ENCODE results near the gene TMEM154.

The TMEM154 gene

DNA sequence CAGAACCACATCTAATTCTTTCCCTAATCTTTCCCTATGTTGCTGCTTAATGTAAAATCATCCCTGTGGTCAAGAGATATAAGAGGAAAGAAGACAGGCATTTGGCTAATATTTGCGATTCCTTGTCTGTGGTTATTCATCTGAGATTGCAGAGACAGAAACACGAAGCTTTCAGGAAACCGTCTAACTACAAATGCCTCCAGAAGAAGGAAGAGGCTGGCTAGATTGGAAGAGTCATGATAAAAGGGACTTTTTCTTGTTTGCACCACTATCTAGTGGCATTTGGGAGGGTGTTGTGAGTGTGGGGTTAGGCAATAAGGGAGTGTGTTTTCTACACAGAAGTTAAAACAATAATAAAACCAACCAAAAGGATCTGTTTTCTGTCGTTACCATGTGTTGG lies 43.9 kb downstream of the TMEM154 start:
- TF ChIP-seq BACH2 (CRISPR knock-in tag; IDR thresholded peaks at IDR 0.05; ENCODE audit: borderline replicate concordance) (no peak), ZNF565 (CRISPR knock-in tag; conservative IDR thresholded peaks at IDR 0.05; ENCODE audit: low read depth) (no peak), ZNF8 (CRISPR knock-in tag; IDR thresholded peaks at IDR 0.05) (no peak), ARNTL (CRISPR knock-in tag; IDR thresholded peaks at IDR 0.05; ENCODE audit: borderline replicate concordance, low read depth) (no peak), RARB (CRISPR knock-in tag; IDR thresholded peaks at IDR 0.05) (no peak), CSDC2 (CRISPR knock-in tag; IDR thresholded peaks at IDR 0.05) (no peak), ISL1 (CRISPR knock-in tag; IDR thresholded peaks at IDR 0.05) (no peak), TOX (CRISPR knock-in tag; IDR thresholded peaks at IDR 0.05; ENCODE audit: borderline replicate concordance) (no peak)
- TF ChIP-seq, protein P1, sequence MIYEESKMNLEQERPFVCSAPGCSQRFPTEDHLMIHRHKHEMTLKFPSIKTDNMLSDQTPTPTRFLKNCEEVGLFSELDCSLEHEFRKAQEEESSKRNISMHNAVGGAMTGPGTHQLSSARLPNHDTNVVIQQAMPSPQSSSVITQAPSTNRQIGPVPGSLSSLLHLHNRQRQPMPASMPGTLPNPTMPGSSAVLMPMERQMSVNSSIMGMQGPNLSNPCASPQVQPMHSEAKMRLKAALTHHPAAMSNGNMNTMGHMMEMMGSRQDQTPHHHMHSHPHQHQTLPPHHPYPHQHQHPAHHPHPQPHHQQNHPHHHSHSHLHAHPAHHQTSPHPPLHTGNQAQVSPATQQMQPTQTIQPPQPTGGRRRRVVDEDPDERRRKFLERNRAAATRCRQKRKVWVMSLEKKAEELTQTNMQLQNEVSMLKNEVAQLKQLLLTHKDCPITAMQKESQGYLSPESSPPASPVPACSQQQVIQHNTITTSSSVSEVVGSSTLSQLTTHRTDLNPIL (CRISPR knock-in tag; IDR thresholded peaks at IDR 0.05; ENCODE audit: low read depth), result no peak
- TF ChIP-seq, protein P2, sequence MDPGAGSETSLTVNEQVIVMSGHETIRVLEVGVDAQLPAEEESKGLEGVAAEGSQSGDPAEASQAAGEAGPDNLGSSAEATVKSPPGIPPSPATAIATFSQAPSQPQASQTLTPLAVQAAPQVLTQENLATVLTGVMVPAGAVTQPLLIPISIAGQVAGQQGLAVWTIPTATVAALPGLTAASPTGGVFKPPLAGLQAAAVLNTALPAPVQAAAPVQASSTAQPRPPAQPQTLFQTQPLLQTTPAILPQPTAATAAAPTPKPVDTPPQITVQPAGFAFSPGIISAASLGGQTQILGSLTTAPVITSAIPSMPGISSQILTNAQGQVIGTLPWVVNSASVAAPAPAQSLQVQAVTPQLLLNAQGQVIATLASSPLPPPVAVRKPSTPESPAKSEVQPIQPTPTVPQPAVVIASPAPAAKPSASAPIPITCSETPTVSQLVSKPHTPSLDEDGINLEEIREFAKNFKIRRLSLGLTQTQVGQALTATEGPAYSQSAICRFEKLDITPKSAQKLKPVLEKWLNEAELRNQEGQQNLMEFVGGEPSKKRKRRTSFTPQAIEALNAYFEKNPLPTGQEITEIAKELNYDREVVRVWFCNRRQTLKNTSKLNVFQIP (CRISPR knock-in tag; IDR thresholded peaks at IDR 0.05; ENCODE audit: borderline replicate concordance, low read depth), result no peak
- no peak for ATAC-seq

DNA sequence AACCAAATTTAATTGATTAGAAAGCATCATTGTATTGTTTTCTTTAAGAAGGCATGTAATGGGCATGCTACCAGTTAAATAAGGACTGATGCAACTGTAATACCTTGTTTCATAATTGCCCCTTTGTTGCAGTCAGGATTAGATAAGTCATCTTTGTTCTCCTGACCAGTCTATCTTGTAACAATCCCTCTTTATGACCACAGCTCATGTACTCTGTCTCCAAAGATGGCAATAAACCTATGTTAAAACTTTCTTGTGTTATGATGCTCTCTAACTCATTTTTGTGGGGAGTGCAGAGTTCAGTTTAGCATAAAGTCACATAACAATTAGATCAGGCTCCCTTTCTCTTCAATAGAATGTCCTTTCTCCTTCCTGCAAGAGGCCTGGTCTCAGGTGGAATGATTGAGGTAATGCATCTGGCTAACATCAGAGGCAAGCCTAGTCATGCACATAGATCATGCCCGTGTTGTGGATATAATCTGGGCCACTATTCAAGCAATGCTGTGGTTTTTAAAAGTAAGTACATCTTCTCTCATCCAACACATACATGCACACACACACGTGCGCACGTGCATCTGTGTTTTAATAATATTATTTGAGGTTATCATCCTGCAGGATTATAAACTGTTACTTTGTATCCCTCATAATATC lies 45.6 kb downstream of the TMEM154 start:
- TF ChIP-seq, protein P3, sequence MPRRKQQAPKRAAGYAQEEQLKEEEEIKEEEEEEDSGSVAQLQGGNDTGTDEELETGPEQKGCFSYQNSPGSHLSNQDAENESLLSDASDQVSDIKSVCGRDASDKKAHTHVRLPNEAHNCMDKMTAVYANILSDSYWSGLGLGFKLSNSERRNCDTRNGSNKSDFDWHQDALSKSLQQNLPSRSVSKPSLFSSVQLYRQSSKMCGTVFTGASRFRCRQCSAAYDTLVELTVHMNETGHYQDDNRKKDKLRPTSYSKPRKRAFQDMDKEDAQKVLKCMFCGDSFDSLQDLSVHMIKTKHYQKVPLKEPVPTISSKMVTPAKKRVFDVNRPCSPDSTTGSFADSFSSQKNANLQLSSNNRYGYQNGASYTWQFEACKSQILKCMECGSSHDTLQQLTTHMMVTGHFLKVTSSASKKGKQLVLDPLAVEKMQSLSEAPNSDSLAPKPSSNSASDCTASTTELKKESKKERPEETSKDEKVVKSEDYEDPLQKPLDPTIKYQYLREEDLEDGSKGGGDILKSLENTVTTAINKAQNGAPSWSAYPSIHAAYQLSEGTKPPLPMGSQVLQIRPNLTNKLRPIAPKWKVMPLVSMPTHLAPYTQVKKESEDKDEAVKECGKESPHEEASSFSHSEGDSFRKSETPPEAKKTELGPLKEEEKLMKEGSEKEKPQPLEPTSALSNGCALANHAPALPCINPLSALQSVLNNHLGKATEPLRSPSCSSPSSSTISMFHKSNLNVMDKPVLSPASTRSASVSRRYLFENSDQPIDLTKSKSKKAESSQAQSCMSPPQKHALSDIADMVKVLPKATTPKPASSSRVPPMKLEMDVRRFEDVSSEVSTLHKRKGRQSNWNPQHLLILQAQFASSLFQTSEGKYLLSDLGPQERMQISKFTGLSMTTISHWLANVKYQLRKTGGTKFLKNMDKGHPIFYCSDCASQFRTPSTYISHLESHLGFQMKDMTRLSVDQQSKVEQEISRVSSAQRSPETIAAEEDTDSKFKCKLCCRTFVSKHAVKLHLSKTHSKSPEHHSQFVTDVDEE (CRISPR knock-in tag; IDR thresholded peaks at IDR 0.05), result no peak
- TF ChIP-seq, protein P1 (CRISPR knock-in tag; IDR thresholded peaks at IDR 0.05; ENCODE audit: low read depth), result no peak
- TF ChIP-seq ZNF70 (CRISPR knock-in tag; IDR thresholded peaks at IDR 0.05) (no peak), OSR1 (CRISPR knock-in tag; IDR thresholded peaks at IDR 0.05) (no peak), TCF4 (CRISPR knock-in tag; IDR thresholded peaks at IDR 0.05; ENCODE audit: borderline replicate concordance) (no peak), TOX (CRISPR knock-in tag; IDR thresholded peaks at IDR 0.05; ENCODE audit: borderline replicate concordance) (no peak), GLIS3 (CRISPR knock-in tag; IDR thresholded peaks at IDR 0.05) (no peak), CSDC2 (CRISPR knock-in tag; IDR thresholded peaks at IDR 0.05) (no peak), ISL1 (CRISPR knock-in tag; IDR thresholded peaks at IDR 0.05) (no peak), RARB (CRISPR knock-in tag; IDR thresholded peaks at IDR 0.05) (no peak), ZFP3 (CRISPR knock-in tag; IDR thresholded peaks at IDR 0.05) (no peak)
- TF ChIP-seq, protein P4, sequence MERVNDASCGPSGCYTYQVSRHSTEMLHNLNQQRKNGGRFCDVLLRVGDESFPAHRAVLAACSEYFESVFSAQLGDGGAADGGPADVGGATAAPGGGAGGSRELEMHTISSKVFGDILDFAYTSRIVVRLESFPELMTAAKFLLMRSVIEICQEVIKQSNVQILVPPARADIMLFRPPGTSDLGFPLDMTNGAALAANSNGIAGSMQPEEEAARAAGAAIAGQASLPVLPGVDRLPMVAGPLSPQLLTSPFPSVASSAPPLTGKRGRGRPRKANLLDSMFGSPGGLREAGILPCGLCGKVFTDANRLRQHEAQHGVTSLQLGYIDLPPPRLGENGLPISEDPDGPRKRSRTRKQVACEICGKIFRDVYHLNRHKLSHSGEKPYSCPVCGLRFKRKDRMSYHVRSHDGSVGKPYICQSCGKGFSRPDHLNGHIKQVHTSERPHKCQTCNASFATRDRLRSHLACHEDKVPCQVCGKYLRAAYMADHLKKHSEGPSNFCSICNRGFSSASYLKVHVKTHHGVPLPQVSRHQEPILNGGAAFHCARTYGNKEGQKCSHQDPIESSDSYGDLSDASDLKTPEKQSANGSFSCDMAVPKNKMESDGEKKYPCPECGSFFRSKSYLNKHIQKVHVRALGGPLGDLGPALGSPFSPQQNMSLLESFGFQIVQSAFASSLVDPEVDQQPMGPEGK (CRISPR knock-in tag; IDR thresholded peaks at IDR 0.05; ENCODE audit: borderline replicate concordance), result no peak
- TF ChIP-seq, protein P5, sequence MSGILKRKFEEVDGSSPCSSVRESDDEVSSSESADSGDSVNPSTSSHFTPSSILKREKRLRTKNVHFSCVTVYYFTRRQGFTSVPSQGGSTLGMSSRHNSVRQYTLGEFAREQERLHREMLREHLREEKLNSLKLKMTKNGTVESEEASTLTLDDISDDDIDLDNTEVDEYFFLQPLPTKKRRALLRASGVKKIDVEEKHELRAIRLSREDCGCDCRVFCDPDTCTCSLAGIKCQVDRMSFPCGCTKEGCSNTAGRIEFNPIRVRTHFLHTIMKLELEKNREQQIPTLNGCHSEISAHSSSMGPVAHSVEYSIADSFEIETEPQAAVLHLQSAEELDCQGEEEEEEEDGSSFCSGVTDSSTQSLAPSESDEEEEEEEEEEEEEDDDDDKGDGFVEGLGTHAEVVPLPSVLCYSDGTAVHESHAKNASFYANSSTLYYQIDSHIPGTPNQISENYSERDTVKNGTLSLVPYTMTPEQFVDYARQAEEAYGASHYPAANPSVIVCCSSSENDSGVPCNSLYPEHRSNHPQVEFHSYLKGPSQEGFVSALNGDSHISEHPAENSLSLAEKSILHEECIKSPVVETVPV (CRISPR knock-in tag; IDR thresholded peaks at IDR 0.05), result no peak
- no peak for ATAC-seq

DNA sequence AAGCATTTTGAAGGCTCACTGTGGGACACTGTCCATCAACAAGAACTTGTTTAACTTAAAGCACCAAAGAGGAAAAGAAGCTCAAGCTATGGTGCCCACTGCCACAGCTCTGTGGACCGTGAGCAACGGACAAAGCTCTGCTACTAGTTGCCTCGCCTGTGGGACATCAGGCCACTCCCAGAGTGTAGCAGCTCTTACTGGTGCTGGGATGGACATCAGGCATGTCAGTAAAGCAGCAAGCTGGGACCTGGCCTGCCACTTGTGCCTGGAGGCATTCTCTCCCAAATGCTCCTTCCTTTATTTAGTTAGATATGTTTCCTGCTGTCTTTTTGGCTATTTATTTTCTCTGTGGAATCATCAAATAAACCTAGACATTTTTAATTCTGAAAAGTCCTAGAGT lies 46.7 kb downstream of the TMEM154 start:
- ATAC-seq, result no peak
- TF ChIP-seq TCF4 (CRISPR knock-in tag; IDR thresholded peaks at IDR 0.05; ENCODE audit: borderline replicate concordance) (no peak), PPARA (CRISPR knock-in tag; IDR thresholded peaks at IDR 0.05; ENCODE audit: borderline replicate concordance) (no peak)
- TF ChIP-seq, protein P3 (CRISPR knock-in tag; IDR thresholded peaks at IDR 0.05), result no peak
